GM19328 (cell line): Measurements from ENCODE around the gene OLFM3.

Source experiments
- ATAC-seq: cut with Tn5 transposase; IDR thresholded peaks from one replicate; pipeline ENCODE4 v1.9.1; 2021; ENCODE audit warnings: mild to moderate bottlenecking, moderate library complexity; ENCODE audit not compliant: unreplicated experiment

OLFM3 gene

GRCh38 chr1:101854271-101854670, 142.5 kb downstream of the OLFM3 start:
- no peak for ATAC-seq

GRCh38 chr1:101852936-101853335, 143.8 kb downstream of the OLFM3 start:
- ATAC-seq, result no peak

GRCh38 chr1:101849356-101849755, 147.4 kb downstream of the OLFM3 start:
- no peak for ATAC-seq

GRCh38 chr1:101847626-101848025, 149.1 kb downstream of the OLFM3 start:
- no peak for ATAC-seq

GRCh38 chr1:101846820-101847219, 149.9 kb downstream of the OLFM3 start:
- no peak for ATAC-seq

- no peak for ATAC-seq
These were observed 153.6 kb downstream of the OLFM3 start for GRCh38 chr1:101843160-101843559.

GRCh38 chr1:101841824-101842223, 154.9 kb downstream of the OLFM3 start:
- no peak for ATAC-seq

- ATAC-seq, result no peak
These were observed 160.7 kb downstream of the OLFM3 start for GRCh38 chr1:101835988-101836387.

GRCh38 chr1:101833312-101833711, 163.4 kb downstream of the OLFM3 start:
- no peak for ATAC-seq

GRCh38 chr1:101826416-101826815, 170.3 kb downstream of the OLFM3 start:
- ATAC-seq, result no peak

GRCh38 chr1:101820071-101820470, 176.7 kb downstream of the OLFM3 start:
- no peak for ATAC-seq

GRCh38 chr1:101816262-101816661, 180.5 kb downstream of the OLFM3 start:
- ATAC-seq, result no peak

- no peak for ATAC-seq
These were observed 198.3 kb downstream of the OLFM3 start for GRCh38 chr1:101798417-101798816.

- ATAC-seq, result no peak
These were observed 199.0 kb downstream of the OLFM3 start for GRCh38 chr1:101797722-101798121.

GRCh38 chr1:101781201-101781831, 215.4 kb downstream of the OLFM3 start:
- no peak for ATAC-seq

GRCh38 chr1:101769520-101769919, 227.2 kb downstream of the OLFM3 start:
- ATAC-seq, result no peak

GRCh38 chr1:101757985-101758384, 238.7 kb downstream of the OLFM3 start:
- ATAC-seq, result no peak

GRCh38 chr1:101756411-101756810, 240.3 kb downstream of the OLFM3 start:
- ATAC-seq, result no peak
